Neural progenitor cell (in vitro differentiated cells): Measurements from ENCODE around the gene STOM. TPM values are rescaled to one million over a fixed set of nuclear protein-coding genes. Genes with fewer than 3 reads are reported as not detected.

Experiments
- DNase-seq: peaks from one replicate; pipeline ENCODE4 v3.0.0-alpha.2; 2016; ENCODE audit warnings: low spot score
- H2AFZ ChIP-seq: fragments of 200-600 bp; sonication (generic); replicated peaks from 2 replicates; pipeline ENCODE4 v1.6.1; 2016; ENCODE audit warnings: antibody characterized with exemption
- H3F3A ChIP-seq: fragments of 200-600 bp; sonication (generic); 2 replicates; pipeline ENCODE4 v1.6.1; 2016; ENCODE audit warnings: antibody characterized with exemption, low read depth
- H3K27ac ChIP-seq: fragments of 200-600 bp; sonication (generic); 2 replicates; pipeline ENCODE4 v1.5.1; 2016; ENCODE audit warnings: mild to moderate bottlenecking
- H3K27me3 ChIP-seq: fragments of 200-600 bp; sonication (generic); 2 replicates; pipeline ENCODE4 v1.6.1; 2016; ENCODE audit warnings: mild to moderate bottlenecking, moderate library complexity
- H3K36me3 ChIP-seq: fragments of 200-600 bp; sonication (generic); 2 replicates; pipeline ENCODE4 v1.5.1; 2016
- H3K4me1 ChIP-seq: fragments of 200-600 bp; sonication (generic); 2 replicates; pipeline ENCODE4 v1.6.1; 2016; ENCODE audit warnings: mixed run types
- H3K4me2 ChIP-seq: fragments of 200-600 bp; sonication (generic); 2 replicates; pipeline ENCODE4 v1.6.1; 2016
- H3K4me3 ChIP-seq: fragments of 200-600 bp; sonication (generic); 2 replicates; pipeline ENCODE4 v1.5.1; 2016
- H3K79me2 ChIP-seq: fragments of 200-600 bp; sonication (generic); 2 replicates; pipeline ENCODE4 v1.6.1; 2016; ENCODE audit warnings: low read depth
- H3K9ac ChIP-seq: fragments of 200-600 bp; sonication (generic); 2 replicates; pipeline ENCODE4 v1.6.1; 2016
- H3K9me3 ChIP-seq: fragments of 200-600 bp; sonication (generic); 2 replicates; pipeline ENCODE4 v1.5.1; 2016; ENCODE audit warnings: low read depth
- H4K20me1 ChIP-seq: fragments of 200-600 bp; sonication (generic); 2 replicates; pipeline ENCODE4 v1.6.1; 2016; ENCODE audit warnings: low read depth
- H3K27ac Mint-ChIP-seq: 3 replicates; pipeline ENCODE4 v1.8.0; 2021; ENCODE audit warnings: mixed read lengths
- H3K27me3 Mint-ChIP-seq: 2 replicates; pipeline ENCODE4 v1.8.0; 2022; ENCODE audit warnings: low read depth, mild to moderate bottlenecking, inconsistent platforms, moderate library complexity, mixed read lengths; ENCODE audit not compliant: insufficient read depth
- H3K36me3 Mint-ChIP-seq: 3 replicates; pipeline ENCODE4 v1.8.0; 2021; ENCODE audit warnings: mixed read lengths
- H3K4me1 Mint-ChIP-seq: 3 replicates; pipeline ENCODE4 v1.8.0; 2021; ENCODE audit warnings: mixed read lengths
- H3K4me3 Mint-ChIP-seq: 3 replicates; pipeline ENCODE4 v1.8.0; 2021; ENCODE audit warnings: mild to moderate bottlenecking, moderate library complexity, mixed read lengths
- H3K9me3 Mint-ChIP-seq: 3 replicates; pipeline ENCODE4 v1.8.0; 2020; ENCODE audit warnings: mixed read lengths
- EZH2 ChIP-seq: fragments of 200-600 bp; sonication (generic); IDR thresholded peaks from 2 replicates; pipeline ENCODE4 v1.6.1; 2017; ENCODE audit warnings: antibody characterized with exemption, mild to moderate bottlenecking, moderate library complexity
- EZH2phosphoT487 ChIP-seq: fragments of 200-600 bp; sonication (generic); IDR thresholded peaks from 2 replicates; pipeline ENCODE4 v1.6.1; 2017; ENCODE audit warnings: antibody characterized with exemption
- total RNA-seq: library from RNA; depleted of rRNA; stranded (reverse); fragments of >200 nt; gene quantifications from 2 replicates; pipeline ENCODE4 v1.2.3, GENCODE V29; 2015; ENCODE audit warnings: low replicate concordance
- TF ChIP-seq, protein P1 (sequence below): fragments of 200-600 bp; sonication (generic); IDR thresholded peaks from 2 replicates; pipeline ENCODE4 v1.5.1; 2017; ENCODE audit warnings: antibody characterized with exemption, mild to moderate bottlenecking

Gene STOM
- total RNA-seq, 1 donor from 2014 or later: 99.4 TPM

- H3K27ac ChIP-seq: no peak overlapping the region
- no peaks in the 10 kb centered on the region for H3F3A ChIP-seq
- TF ChIP-seq EZH2phosphoT487: no peak
- no peak for DNase-seq
- H3K9me3 Mint-ChIP-seq: no peaks in the 10 kb centered on the region
- H3K27me3 ChIP-seq: no peaks in the 10 kb centered on the region
- no peaks in the 10 kb centered on the region for H4K20me1 ChIP-seq
- no peak overlapping the region for H3K27ac Mint-ChIP-seq
- peaks cover 5% of the 10 kb centered on the region for H3K27me3 Mint-ChIP-seq
- H3K79me2 ChIP-seq: no peaks in the 10 kb centered on the region
- H3K4me1 ChIP-seq: peaks cover 7% of the 10 kb centered on the region
- H3K4me3 ChIP-seq: no peak overlapping the region
- H3K4me3 Mint-ChIP-seq: no peak overlapping the region
- H3K4me2 ChIP-seq: no peak overlapping the region
- H3K36me3 Mint-ChIP-seq: peaks cover 6% of the 10 kb centered on the region
- H3K9me3 ChIP-seq: no peaks in the 10 kb centered on the region
- no peak overlapping the region for H3K9ac ChIP-seq
- no peaks in the 10 kb centered on the region for H3K36me3 ChIP-seq
- no peak overlapping the region for H2AFZ ChIP-seq
- peaks cover 7% of the 10 kb centered on the region for H3K4me1 Mint-ChIP-seq
These were observed 60.1 kb downstream of the STOM start for GRCh38 chr9:121309833-121310425.

DNA sequence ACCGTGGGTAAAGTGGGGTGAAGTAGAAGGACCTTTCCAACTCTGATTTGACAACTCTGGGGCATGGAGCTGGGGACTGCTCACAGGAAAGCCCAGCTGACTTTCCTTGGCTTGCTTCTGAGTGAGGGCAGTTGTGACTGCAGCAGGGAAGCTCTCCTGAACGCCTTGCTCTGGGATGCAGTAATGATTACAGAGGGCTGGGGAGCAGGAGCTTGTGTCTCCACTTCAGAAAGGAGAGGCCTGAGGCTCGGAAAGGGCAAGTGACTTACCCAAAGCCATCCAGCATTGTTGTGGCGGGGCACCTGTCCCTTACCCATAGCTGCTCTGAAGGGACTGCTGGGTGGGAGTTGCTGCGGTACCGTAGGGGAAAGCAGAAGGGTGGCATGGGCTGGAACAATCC lies 60.9 kb downstream of the STOM start:
- no peak overlapping the region for H3K4me3 Mint-ChIP-seq
- peaks cover 7% of the 10 kb centered on the region for H3K4me1 ChIP-seq
- no peaks in the 10 kb centered on the region for H3K27me3 ChIP-seq
- no peak overlapping the region for H3K4me2 ChIP-seq
- H3K36me3 Mint-ChIP-seq: peaks cover 6% of the 10 kb centered on the region
- no peak overlapping the region for H2AFZ ChIP-seq
- no peaks in the 10 kb centered on the region for H3K79me2 ChIP-seq
- H3K27ac ChIP-seq: no peak overlapping the region
- H3K27me3 Mint-ChIP-seq: peaks cover 5% of the 10 kb centered on the region
- H3K9me3 ChIP-seq: no peaks in the 10 kb centered on the region
- no peaks in the 10 kb centered on the region for H3F3A ChIP-seq
- H3K9me3 Mint-ChIP-seq: no peaks in the 10 kb centered on the region
- no peak overlapping the region for H3K27ac Mint-ChIP-seq
- peaks cover 7% of the 10 kb centered on the region for H3K4me1 Mint-ChIP-seq
- no peaks in the 10 kb centered on the region for H4K20me1 ChIP-seq
- H3K36me3 ChIP-seq: no peaks in the 10 kb centered on the region
- TF ChIP-seq EZH2: no peak
- TF ChIP-seq EZH2phosphoT487: no peak
- TF ChIP-seq, protein P1, sequence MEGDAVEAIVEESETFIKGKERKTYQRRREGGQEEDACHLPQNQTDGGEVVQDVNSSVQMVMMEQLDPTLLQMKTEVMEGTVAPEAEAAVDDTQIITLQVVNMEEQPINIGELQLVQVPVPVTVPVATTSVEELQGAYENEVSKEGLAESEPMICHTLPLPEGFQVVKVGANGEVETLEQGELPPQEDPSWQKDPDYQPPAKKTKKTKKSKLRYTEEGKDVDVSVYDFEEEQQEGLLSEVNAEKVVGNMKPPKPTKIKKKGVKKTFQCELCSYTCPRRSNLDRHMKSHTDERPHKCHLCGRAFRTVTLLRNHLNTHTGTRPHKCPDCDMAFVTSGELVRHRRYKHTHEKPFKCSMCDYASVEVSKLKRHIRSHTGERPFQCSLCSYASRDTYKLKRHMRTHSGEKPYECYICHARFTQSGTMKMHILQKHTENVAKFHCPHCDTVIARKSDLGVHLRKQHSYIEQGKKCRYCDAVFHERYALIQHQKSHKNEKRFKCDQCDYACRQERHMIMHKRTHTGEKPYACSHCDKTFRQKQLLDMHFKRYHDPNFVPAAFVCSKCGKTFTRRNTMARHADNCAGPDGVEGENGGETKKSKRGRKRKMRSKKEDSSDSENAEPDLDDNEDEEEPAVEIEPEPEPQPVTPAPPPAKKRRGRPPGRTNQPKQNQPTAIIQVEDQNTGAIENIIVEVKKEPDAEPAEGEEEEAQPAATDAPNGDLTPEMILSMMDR: no peak
- no peak for DNase-seq
- H3K4me3 ChIP-seq: no peak overlapping the region
- H3K9ac ChIP-seq: no peak overlapping the region

- peaks cover 7% of the 10 kb centered on the region for H3K4me1 ChIP-seq
- H3K4me3 Mint-ChIP-seq: no peak overlapping the region
- H2AFZ ChIP-seq: no peak overlapping the region
- no peaks in the 10 kb centered on the region for H4K20me1 ChIP-seq
- H3K27ac ChIP-seq: no peak overlapping the region
- H3K4me2 ChIP-seq: no peak overlapping the region
- peaks cover 6% of the 10 kb centered on the region for H3K36me3 Mint-ChIP-seq
- no peak overlapping the region for H3K9ac ChIP-seq
- H3K36me3 ChIP-seq: no peaks in the 10 kb centered on the region
- H3K27me3 ChIP-seq: no peaks in the 10 kb centered on the region
- H3K79me2 ChIP-seq: no peaks in the 10 kb centered on the region
- peaks cover 5% of the 10 kb centered on the region for H3K27me3 Mint-ChIP-seq
- no peak overlapping the region for H3K27ac Mint-ChIP-seq
- H3K4me3 ChIP-seq: no peak overlapping the region
- H3K9me3 Mint-ChIP-seq: no peaks in the 10 kb centered on the region
- H3K4me1 Mint-ChIP-seq: peaks cover 7% of the 10 kb centered on the region
- no peak for DNase-seq
- H3F3A ChIP-seq: no peaks in the 10 kb centered on the region
- TF ChIP-seq EZH2phosphoT487: no peak
- TF ChIP-seq, protein P1: no peak
- TF ChIP-seq EZH2: no peak
- H3K9me3 ChIP-seq: no peaks in the 10 kb centered on the region
These were observed 61.3 kb downstream of the STOM start for GRCh38 chr9:121308765-121309164.

GRCh38 chr9:121307976-121308375 lies 62.1 kb downstream of the STOM start:
- Histone ChIP-seq H3K9me3 (no peaks in the 10 kb centered on the region), H3K27me3 (no peaks in the 10 kb centered on the region), H2AFZ (no peak overlapping the region), H4K20me1 (no peaks in the 10 kb centered on the region), H3K79me2 (no peaks in the 10 kb centered on the region), H3K4me2 (no peak overlapping the region), H3K36me3 (no peaks in the 10 kb centered on the region), H3K4me1 (peaks cover 7% of the 10 kb centered on the region), H3K4me3 (no peak overlapping the region), H3F3A (no peaks in the 10 kb centered on the region), H3K9ac (no peak overlapping the region), H3K27ac (no peak overlapping the region)
- Mint-ChIP-seq H3K36me3 (peaks cover 6% of the 10 kb centered on the region), H3K4me3 (no peak overlapping the region), H3K27me3 (peaks cover 5% of the 10 kb centered on the region), H3K4me1 (peaks cover 7% of the 10 kb centered on the region), H3K9me3 (no peaks in the 10 kb centered on the region), H3K27ac (no peak overlapping the region)
- DNase-seq: no peak
- TF ChIP-seq EZH2phosphoT487 (no peak), EZH2 (no peak)
- TF ChIP-seq, protein P1: no peak
